ENCODE results near the gene ATOH8.

- TF ChIP-seq, protein P1, sequence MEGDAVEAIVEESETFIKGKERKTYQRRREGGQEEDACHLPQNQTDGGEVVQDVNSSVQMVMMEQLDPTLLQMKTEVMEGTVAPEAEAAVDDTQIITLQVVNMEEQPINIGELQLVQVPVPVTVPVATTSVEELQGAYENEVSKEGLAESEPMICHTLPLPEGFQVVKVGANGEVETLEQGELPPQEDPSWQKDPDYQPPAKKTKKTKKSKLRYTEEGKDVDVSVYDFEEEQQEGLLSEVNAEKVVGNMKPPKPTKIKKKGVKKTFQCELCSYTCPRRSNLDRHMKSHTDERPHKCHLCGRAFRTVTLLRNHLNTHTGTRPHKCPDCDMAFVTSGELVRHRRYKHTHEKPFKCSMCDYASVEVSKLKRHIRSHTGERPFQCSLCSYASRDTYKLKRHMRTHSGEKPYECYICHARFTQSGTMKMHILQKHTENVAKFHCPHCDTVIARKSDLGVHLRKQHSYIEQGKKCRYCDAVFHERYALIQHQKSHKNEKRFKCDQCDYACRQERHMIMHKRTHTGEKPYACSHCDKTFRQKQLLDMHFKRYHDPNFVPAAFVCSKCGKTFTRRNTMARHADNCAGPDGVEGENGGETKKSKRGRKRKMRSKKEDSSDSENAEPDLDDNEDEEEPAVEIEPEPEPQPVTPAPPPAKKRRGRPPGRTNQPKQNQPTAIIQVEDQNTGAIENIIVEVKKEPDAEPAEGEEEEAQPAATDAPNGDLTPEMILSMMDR (IDR thresholded peaks at IDR 0.05; ENCODE audit: insufficient read depth, low read depth, low read length): no peak
- TF ChIP-seq EZH2 (IDR thresholded peaks at IDR 0.05; ENCODE audit: insufficient read depth, low read length): no peak
These were observed 34.2 kb downstream of the ATOH8 start for GRCh38 chr2:85787981-85788340.
